ENCODE data around the gene PITPNC1.

Gene PITPNC1

GRCh38 chr17:67652433-67652832 lies 275.4 kb downstream of the PITPNC1 start:
- no peaks in the 10 kb centered on the region for H3K36me3 ChIP-seq (ENCODE audit: insufficient read depth, low read length)
- H3K27ac ChIP-seq (ENCODE audit: low read depth, low read length), result no peak overlapping the region

GRCh38 chr17:67655478-67656148 lies 278.5 kb downstream of the PITPNC1 start:
- Histone ChIP-seq H3K27me3 (ENCODE audit: control insufficient read depth in 1 of 2, insufficient read depth in 2 of 2, low read length in 2 of 2) (no peaks in the 10 kb centered on the region), H3K9ac (ENCODE audit: low read length) (no peak overlapping the region)

More at GRCh38 chr17:67652433-67652832, 275.4 kb downstream of the PITPNC1 start:
- Histone ChIP-seq H3K9me3 (ENCODE audit: low read length) (no peaks in the 10 kb centered on the region), H3K4me3 (ENCODE audit: low read depth in 1 of 2, low read length in 2 of 2) (no peak overlapping the region), H3K9ac (ENCODE audit: low read length) (no peak overlapping the region), H3K4me1 (ENCODE audit: insufficient read depth, low read length) (no peaks in the 10 kb centered on the region), H3K27me3 (ENCODE audit: control insufficient read depth in 1 of 2, insufficient read depth in 2 of 2, low read length in 2 of 2) (no peaks in the 10 kb centered on the region)

GRCh38 chr17:67656494-67657203 lies 279.6 kb downstream of the PITPNC1 start:
- Histone ChIP-seq H3K36me3 (ENCODE audit: insufficient read depth, low read length) (no peaks in the 10 kb centered on the region), H3K9me3 (ENCODE audit: low read length) (no peaks in the 10 kb centered on the region), H3K9ac (ENCODE audit: low read length) (no peak overlapping the region), H3K27ac (ENCODE audit: low read depth, low read length) (no peak overlapping the region), H3K27me3 (ENCODE audit: control insufficient read depth in 1 of 2, insufficient read depth in 2 of 2, low read length in 2 of 2) (no peaks in the 10 kb centered on the region), H3K4me1 (ENCODE audit: insufficient read depth, low read length) (no peaks in the 10 kb centered on the region), H3K4me3 (ENCODE audit: low read depth in 1 of 2, low read length in 2 of 2) (no peak overlapping the region)

More at GRCh38 chr17:67655478-67656148, 278.5 kb downstream of the PITPNC1 start:
- Histone ChIP-seq H3K4me1 (ENCODE audit: insufficient read depth, low read length) (no peaks in the 10 kb centered on the region), H3K4me3 (ENCODE audit: low read depth in 1 of 2, low read length in 2 of 2) (no peak overlapping the region), H3K9me3 (ENCODE audit: low read length) (no peaks in the 10 kb centered on the region), H3K27ac (ENCODE audit: low read depth, low read length) (no peak overlapping the region), H3K36me3 (ENCODE audit: insufficient read depth, low read length) (no peaks in the 10 kb centered on the region)

- Histone ChIP-seq H3K9me3 (ENCODE audit: low read length) (no peaks in the 10 kb centered on the region), H3K27me3 (ENCODE audit: control insufficient read depth in 1 of 2, insufficient read depth in 2 of 2, low read length in 2 of 2) (no peaks in the 10 kb centered on the region), H3K36me3 (ENCODE audit: insufficient read depth, low read length) (no peaks in the 10 kb centered on the region), H3K4me1 (ENCODE audit: insufficient read depth, low read length) (no peaks in the 10 kb centered on the region), H3K4me3 (ENCODE audit: low read depth in 1 of 2, low read length in 2 of 2) (no peak overlapping the region), H3K9ac (ENCODE audit: low read length) (no peak overlapping the region), H3K27ac (ENCODE audit: low read depth, low read length) (no peak overlapping the region)
Observed at GRCh38 chr17:67657596-67657995, 280.5 kb downstream of the PITPNC1 start.

- no peaks in the 10 kb centered on the region for H3K36me3 ChIP-seq (ENCODE audit: insufficient read depth, low read length)
- no peak overlapping the region for H3K27ac ChIP-seq (ENCODE audit: low read depth, low read length)
- no peak overlapping the region for H3K9ac ChIP-seq (ENCODE audit: low read length)
- no peaks in the 10 kb centered on the region for H3K4me1 ChIP-seq (ENCODE audit: insufficient read depth, low read length)
- H3K9me3 ChIP-seq (ENCODE audit: low read length), result no peaks in the 10 kb centered on the region
- no peaks in the 10 kb centered on the region for H3K27me3 ChIP-seq (ENCODE audit: control insufficient read depth in 1 of 2, insufficient read depth in 2 of 2, low read length in 2 of 2)
- no peak overlapping the region for H3K4me3 ChIP-seq (ENCODE audit: low read depth in 1 of 2, low read length in 2 of 2)
Observed at GRCh38 chr17:67658265-67658664, 281.2 kb downstream of the PITPNC1 start.

GRCh38 chr17:67659028-67659427 lies 281.9 kb downstream of the PITPNC1 start:
- no peaks in the 10 kb centered on the region for H3K27me3 ChIP-seq (ENCODE audit: control insufficient read depth in 1 of 2, insufficient read depth in 2 of 2, low read length in 2 of 2)
- no peak overlapping the region for H3K27ac ChIP-seq (ENCODE audit: low read depth, low read length)
- H3K4me1 ChIP-seq (ENCODE audit: insufficient read depth, low read length), result no peaks in the 10 kb centered on the region
- H3K9ac ChIP-seq (ENCODE audit: low read length), result no peak overlapping the region
- no peaks in the 10 kb centered on the region for H3K9me3 ChIP-seq (ENCODE audit: low read length)
- H3K4me3 ChIP-seq (ENCODE audit: low read depth in 1 of 2, low read length in 2 of 2), result no peak overlapping the region
- H3K36me3 ChIP-seq (ENCODE audit: insufficient read depth, low read length), result no peaks in the 10 kb centered on the region

- no peaks in the 10 kb centered on the region for H3K9me3 ChIP-seq (ENCODE audit: low read length)
- no peaks in the 10 kb centered on the region for H3K4me1 ChIP-seq (ENCODE audit: insufficient read depth, low read length)
- no peak overlapping the region for H3K27ac ChIP-seq (ENCODE audit: low read depth, low read length)
Observed at GRCh38 chr17:67662712-67663111, 285.6 kb downstream of the PITPNC1 start.

GRCh38 chr17:67663457-67663856 lies 286.4 kb downstream of the PITPNC1 start:
- no peak overlapping the region for H3K4me3 ChIP-seq (ENCODE audit: low read depth in 1 of 2, low read length in 2 of 2)
- no peaks in the 10 kb centered on the region for H3K36me3 ChIP-seq (ENCODE audit: insufficient read depth, low read length)
- no peak overlapping the region for H3K9ac ChIP-seq (ENCODE audit: low read length)
- H3K9me3 ChIP-seq (ENCODE audit: low read length), result no peaks in the 10 kb centered on the region
- H3K27ac ChIP-seq (ENCODE audit: low read depth, low read length), result no peak overlapping the region
- no peaks in the 10 kb centered on the region for H3K27me3 ChIP-seq (ENCODE audit: control insufficient read depth in 1 of 2, insufficient read depth in 2 of 2, low read length in 2 of 2)
- no peaks in the 10 kb centered on the region for H3K4me1 ChIP-seq (ENCODE audit: insufficient read depth, low read length)

More at GRCh38 chr17:67662712-67663111, 285.6 kb downstream of the PITPNC1 start:
- Histone ChIP-seq H3K27me3 (ENCODE audit: control insufficient read depth in 1 of 2, insufficient read depth in 2 of 2, low read length in 2 of 2) (no peaks in the 10 kb centered on the region), H3K9ac (ENCODE audit: low read length) (no peak overlapping the region), H3K4me3 (ENCODE audit: low read depth in 1 of 2, low read length in 2 of 2) (no peak overlapping the region), H3K36me3 (ENCODE audit: insufficient read depth, low read length) (no peaks in the 10 kb centered on the region)

GRCh38 chr17:67666028-67666427 lies 288.9 kb downstream of the PITPNC1 start:
- no peak overlapping the region for H3K9ac ChIP-seq (ENCODE audit: low read length)
- no peaks in the 10 kb centered on the region for H3K36me3 ChIP-seq (ENCODE audit: insufficient read depth, low read length)
- no peaks in the 10 kb centered on the region for H3K9me3 ChIP-seq (ENCODE audit: low read length)
- no peak overlapping the region for H3K4me3 ChIP-seq (ENCODE audit: low read depth in 1 of 2, low read length in 2 of 2)
- H3K4me1 ChIP-seq (ENCODE audit: insufficient read depth, low read length), result no peaks in the 10 kb centered on the region
- H3K27me3 ChIP-seq (ENCODE audit: control insufficient read depth in 1 of 2, insufficient read depth in 2 of 2, low read length in 2 of 2), result no peaks in the 10 kb centered on the region
- H3K27ac ChIP-seq (ENCODE audit: low read depth, low read length), result no peak overlapping the region

- Histone ChIP-seq H3K27me3 (ENCODE audit: control insufficient read depth in 1 of 2, insufficient read depth in 2 of 2, low read length in 2 of 2) (no peaks in the 10 kb centered on the region), H3K27ac (ENCODE audit: low read depth, low read length) (no peak overlapping the region), H3K4me3 (ENCODE audit: low read depth in 1 of 2, low read length in 2 of 2) (no peak overlapping the region), H3K4me1 (ENCODE audit: insufficient read depth, low read length) (no peaks in the 10 kb centered on the region), H3K36me3 (ENCODE audit: insufficient read depth, low read length) (no peaks in the 10 kb centered on the region), H3K9me3 (ENCODE audit: low read length) (no peaks in the 10 kb centered on the region), H3K9ac (ENCODE audit: low read length) (no peak overlapping the region)
Observed at GRCh38 chr17:67666710-67667109, 289.6 kb downstream of the PITPNC1 start.

GRCh38 chr17:67671493-67671892 lies 294.4 kb downstream of the PITPNC1 start:
- Histone ChIP-seq H3K27me3 (ENCODE audit: control insufficient read depth in 1 of 2, insufficient read depth in 2 of 2, low read length in 2 of 2) (no peaks in the 10 kb centered on the region), H3K4me1 (ENCODE audit: insufficient read depth, low read length) (no peaks in the 10 kb centered on the region), H3K36me3 (ENCODE audit: insufficient read depth, low read length) (no peaks in the 10 kb centered on the region), H3K9ac (ENCODE audit: low read length) (no peak overlapping the region), H3K27ac (ENCODE audit: low read depth, low read length) (no peak overlapping the region), H3K4me3 (ENCODE audit: low read depth in 1 of 2, low read length in 2 of 2) (no peak overlapping the region), H3K9me3 (ENCODE audit: low read length) (no peaks in the 10 kb centered on the region)

Data from muscle layer of colon (tissue), 2 donors.